ENCODE measurements around the gene CPXM1.

The CPXM1 gene

GRCh38 chr20:2762578-2763131 is 37.8 kb downstream of the CPXM1 start:
- DNase-seq = no peak

GRCh38 chr20:2761885-2762284 is 38.5 kb downstream of the CPXM1 start:
- no peak for DNase-seq

GRCh38 chr20:2760952-2761305 is 39.5 kb downstream of the CPXM1 start:
- DNase-seq = no peak

- no peak for DNase-seq
Measured at GRCh38 chr20:2760297-2760951, 40.0 kb downstream of the CPXM1 start.

GRCh38 chr20:2759603-2760296 is 40.7 kb downstream of the CPXM1 start:
- no peak for DNase-seq

- DNase-seq = no peak
Measured at GRCh38 chr20:2759143-2759542, 41.3 kb downstream of the CPXM1 start.

- DNase-seq = no peak
Measured at GRCh38 chr20:2757969-2758368, 42.5 kb downstream of the CPXM1 start.

GRCh38 chr20:2757001-2757400 is 43.4 kb downstream of the CPXM1 start:
- no peak for DNase-seq

- DNase-seq = no peak
Measured at GRCh38 chr20:2756056-2756611, 44.3 kb downstream of the CPXM1 start.

- no peak for DNase-seq
Measured at GRCh38 chr20:2755451-2756055, 44.9 kb downstream of the CPXM1 start.

- no peak for DNase-seq
Measured at GRCh38 chr20:2754424-2754823, 46.0 kb downstream of the CPXM1 start.

GRCh38 chr20:2753461-2754040 is 46.9 kb downstream of the CPXM1 start:
- no peak for DNase-seq

GRCh38 chr20:2752567-2753460 is 47.6 kb downstream of the CPXM1 start:
- no peak for DNase-seq

- no peak for DNase-seq
Measured at GRCh38 chr20:2751878-2752566, 48.4 kb downstream of the CPXM1 start.

- DNase-seq = no peak
Measured at GRCh38 chr20:2751347-2751877, 49.0 kb downstream of the CPXM1 start.

- DNase-seq = no peak
Measured at GRCh38 chr20:2750491-2751251, 49.8 kb downstream of the CPXM1 start.

GRCh38 chr20:2749951-2750490 is 50.4 kb downstream of the CPXM1 start:
- no peak for DNase-seq

GRCh38 chr20:2749343-2749950 is 51.0 kb downstream of the CPXM1 start:
- no peak for DNase-seq

GRCh38 chr20:2748551-2749342 is 51.7 kb downstream of the CPXM1 start:
- DNase-seq = no peak

Data from cerebellar nuclear complex (tissue), 1 donor.